ENCODE data around the gene RALGAPA2.

RALGAPA2 gene

DNA sequence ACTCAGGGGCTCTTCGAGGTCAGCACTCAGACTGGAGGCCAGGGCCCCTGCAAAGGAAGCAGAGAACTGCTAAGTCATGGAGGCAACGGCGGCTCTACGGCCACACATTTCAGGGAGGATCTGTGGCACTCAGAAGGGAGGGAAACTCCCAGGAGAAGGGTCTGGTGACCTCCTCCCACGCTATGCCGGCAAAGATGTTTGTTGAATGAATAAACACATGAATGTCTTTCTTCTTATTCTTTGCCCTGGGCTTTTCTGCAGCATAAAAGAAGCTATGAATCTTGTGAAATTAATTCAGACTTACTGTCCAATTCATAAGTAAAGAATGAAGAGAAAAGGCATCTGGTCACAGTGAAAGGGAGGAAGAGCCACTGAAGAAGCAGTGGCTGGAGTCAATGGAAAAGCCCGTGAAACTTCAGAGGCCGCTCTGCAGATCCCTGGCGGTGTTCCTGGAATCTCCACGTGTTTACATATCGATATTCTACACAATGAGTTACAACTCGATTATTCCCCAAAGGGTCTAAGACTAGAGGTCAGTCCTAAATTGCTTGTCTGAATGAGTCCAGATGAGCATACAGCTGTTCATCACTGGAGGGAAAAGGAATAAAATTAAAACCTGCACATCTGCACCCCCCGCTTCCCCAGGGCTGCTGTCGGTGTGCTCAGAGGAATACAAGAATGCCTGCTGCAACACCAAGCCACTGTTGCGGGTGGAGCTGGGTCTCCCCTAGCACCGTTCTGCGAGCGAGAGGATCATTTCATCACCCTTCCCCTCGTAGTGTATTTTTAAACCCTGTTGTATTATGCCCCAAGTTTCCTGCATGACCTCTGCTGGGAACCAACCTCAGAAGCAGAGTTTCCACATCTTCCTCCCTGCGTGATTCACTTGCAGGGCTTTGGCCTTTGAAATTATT lies 319.0 kb downstream of the RALGAPA2 start:
- DNase-seq = no peak

DNA sequence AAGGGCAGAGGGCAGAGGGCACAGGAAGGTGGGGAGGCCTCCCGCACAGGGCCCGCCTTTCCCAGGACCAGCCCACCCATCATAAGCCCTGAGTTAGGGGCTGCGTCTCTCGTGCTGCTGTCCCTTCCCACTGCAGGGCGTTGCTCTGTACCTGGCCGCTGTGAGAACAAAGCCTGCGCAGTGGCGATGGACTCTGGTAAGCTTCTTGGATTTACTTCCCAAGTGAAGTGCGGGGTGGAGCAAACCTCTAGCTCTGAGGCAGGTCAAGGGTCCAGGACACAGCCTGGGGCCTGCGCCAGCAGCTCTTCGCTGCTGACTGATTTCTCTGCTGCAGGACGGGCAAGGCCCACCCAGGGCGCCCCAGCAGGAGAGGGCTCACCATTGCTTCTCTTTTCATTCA lies 320.7 kb downstream of the RALGAPA2 start:
- DNase-seq = no peak

DNA sequence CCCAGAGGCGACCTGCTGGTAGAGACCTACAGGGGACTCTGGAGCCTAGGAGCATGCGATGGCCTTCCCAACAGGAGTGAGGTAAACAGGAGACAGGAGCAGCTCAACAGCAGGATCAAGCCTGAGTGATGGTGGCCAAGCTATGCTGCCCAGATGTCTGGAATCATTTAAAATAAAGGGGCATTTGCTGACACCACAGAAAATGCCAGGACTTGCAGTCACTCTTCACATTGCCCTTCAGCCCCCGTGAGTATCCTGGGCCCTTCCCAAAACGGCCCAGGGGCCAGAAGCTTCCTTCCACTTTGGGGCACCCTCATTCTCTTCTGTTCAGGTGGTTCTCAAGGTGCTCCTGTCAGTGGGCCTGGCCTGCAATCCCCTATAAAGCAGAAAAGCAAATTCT lies 321.3 kb downstream of the RALGAPA2 start:
- no peak for DNase-seq

- no peak for DNase-seq
These were observed 322.1 kb downstream of the RALGAPA2 start for GRCh38 chr20:20390393-20390792.

DNA sequence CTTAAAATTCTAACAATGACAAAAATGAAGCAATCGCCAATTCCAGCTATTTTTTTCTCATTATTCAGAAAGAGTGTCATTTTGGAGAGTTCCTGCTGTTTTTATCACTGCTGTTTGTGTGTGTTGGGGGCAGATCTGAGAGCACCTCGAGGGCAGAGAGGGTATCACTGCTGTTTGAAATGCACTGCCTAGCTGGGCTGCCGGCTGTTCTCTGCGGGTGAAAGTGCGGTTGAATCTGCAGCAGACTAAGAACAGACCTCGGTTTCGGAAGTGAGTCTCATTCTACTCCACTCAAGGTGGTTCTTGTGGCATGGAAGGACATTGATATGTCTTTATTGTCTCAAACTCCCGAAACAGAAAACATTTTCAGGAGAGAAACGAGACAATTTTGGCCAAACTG lies 326.3 kb downstream of the RALGAPA2 start:
- DNase-seq = no peak

- DNase-seq = no peak
These were observed 336.6 kb downstream of the RALGAPA2 start for GRCh38 chr20:20375862-20376261.

GRCh38 chr20:20373091-20373571 lies 339.3 kb downstream of the RALGAPA2 start:
- no peak for DNase-seq

DNA sequence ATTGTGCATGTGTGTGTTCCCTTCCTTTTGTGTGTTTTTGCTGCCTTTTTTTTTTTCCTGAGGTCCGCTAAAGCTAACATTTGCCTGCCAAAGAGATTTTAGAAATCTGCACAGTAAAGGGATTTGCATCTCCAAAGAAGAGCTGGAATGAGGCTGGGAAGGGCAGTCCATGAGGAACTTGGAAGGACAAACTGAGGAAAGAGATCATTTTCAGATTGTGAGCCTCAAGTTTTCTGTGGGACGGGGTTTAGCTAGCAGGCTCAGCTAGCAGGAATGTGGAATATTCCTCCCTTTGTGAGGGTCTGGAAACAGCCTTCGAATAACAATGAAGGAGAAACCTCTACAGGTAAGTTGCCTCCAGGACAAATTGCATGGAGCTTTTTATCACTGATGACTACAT lies 340.8 kb downstream of the RALGAPA2 start:
- no peak for DNase-seq

DNA sequence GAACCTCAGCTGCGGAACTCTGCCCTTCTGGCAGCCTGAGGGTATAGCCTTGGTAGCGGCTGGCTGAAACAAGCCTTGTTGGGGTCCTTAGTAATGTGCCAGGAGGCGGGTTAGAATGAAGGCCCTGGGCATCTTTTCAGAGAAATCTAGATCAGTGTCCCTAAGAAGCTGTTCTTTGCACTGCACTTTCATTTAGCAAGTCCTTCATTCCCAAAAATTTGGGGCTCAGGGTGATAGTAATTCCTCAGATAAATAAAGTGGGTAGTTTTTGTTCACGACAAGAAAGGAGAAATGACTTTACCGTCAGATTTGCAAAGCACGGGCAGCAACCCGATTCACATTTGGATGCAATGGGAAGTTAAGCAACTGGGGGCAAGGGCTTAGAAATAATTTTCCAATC lies 341.4 kb downstream of the RALGAPA2 start:
- no peak for DNase-seq

- no peak for DNase-seq
These were observed 342.3 kb downstream of the RALGAPA2 start for GRCh38 chr20:20370094-20370575.

DNA sequence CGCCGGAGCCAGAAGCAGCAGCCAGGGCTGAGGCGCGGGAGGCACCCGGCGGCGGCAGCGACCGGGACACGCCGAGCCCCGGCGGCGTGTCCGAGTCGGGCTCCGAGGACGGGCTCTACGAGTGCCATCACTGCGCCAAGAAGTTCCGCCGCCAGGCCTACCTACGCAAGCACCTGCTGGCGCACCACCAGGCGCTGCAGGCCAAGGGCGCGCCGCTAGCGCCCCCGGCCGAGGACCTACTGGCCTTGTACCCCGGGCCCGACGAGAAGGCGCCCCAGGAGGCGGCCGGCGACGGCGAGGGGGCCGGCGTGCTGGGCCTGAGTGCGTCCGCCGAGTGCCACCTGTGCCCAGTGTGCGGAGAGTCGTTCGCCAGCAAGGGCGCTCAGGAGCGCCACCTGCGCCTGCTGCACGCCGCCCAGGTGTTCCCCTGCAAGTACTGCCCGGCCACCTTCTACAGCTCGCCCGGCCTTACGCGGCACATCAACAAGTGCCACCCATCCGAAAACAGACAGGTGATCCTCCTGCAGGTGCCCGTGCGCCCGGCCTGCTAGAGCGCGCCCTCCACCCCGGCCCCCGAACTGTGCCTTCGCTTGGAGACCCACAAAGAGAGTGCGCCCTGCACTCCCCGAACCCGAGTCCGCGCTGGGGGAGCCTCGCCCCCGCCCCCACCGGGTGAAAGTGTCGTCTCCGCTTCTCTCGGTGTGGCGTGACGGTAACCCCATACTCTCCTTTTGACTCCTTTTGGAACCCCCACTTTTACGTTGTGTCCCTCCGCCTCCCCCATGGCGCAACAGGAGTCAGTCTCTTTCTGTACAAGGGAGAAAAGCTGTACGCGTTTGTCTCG lies 343.0 kb downstream of the RALGAPA2 start:
- DNase-seq = no peak

DNA sequence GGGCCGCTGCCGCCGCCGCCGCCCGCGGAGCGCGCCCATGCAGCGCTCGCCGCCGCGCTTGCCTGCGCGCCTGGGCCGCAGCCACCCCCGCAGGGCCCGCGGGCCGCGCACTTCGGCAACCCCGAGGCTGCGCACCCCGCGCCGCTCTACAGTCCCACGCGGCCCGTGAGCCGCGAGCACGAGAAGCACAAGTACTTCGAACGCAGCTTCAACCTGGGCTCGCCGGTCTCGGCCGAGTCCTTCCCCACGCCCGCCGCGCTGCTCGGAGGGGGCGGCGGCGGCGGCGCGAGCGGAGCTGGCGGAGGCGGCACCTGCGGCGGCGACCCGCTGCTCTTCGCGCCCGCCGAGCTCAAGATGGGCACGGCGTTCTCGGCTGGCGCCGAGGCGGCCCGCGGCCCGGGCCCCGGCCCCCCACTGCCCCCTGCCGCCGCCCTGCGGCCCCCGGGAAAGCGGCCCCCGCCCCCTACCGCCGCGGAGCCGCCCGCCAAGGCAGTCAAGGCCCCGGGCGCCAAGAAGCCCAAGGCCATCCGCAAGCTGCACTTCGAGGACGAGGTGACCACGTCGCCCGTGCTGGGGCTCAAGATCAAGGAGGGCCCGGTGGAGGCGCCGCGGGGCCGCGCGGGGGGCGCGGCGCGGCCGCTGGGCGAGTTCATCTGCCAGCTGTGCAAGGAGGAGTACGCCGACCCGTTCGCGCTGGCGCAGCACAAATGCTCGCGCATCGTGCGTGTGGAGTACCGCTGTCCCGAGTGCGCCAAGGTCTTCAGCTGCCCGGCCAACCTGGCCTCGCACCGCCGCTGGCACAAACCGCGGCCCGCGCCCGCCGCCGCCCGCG lies 343.8 kb downstream of the RALGAPA2 start:
- no peak for DNase-seq

DNA sequence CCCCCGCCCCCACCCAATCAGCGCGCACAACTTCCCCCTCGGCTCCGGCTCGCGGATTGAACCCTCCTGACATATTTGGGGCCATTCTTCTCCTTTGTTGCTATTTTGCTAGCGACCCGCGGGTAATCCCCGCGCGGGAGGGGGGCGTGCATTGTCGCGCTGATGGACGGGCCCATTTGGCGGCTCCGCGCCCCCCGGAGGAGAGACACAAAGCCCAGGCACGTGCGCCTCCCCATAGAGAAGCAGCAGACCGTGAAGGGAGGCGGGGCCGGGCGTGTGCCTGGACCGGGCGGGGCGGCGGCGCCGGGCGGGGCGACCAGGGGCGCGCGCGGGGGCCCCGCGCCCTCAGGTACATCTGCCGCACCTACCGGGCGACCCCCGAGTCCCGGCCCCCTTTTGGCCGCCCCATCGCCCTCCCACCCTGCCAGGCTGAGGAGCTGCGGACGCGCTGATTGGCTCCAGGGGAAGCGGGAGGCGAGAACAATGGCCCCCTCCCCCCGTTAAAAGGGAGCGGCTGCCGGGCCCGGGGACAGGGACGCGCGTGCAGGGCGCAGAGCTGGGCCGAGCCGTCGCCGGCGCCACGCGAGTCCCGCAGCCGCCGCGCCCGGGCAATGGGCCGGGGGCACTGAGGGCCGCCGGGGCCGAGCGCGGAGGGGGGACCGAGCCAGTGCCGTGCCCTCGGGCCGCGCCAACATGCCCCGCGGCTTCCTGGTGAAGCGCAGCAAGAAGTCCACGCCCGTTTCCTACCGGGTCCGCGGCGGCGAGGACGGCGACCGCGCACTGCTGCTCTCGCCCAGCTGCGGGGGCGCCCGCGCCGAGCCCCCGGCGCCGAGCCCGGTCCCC lies 344.6 kb downstream of the RALGAPA2 start, which contains the start of gene INSM1:
TSS of gene INSM1 (plus strand) at position 530 of the 843 bp plus-strand sequence. CDS start at position 694, 164 bp downstream.
- no peak for DNase-seq

GRCh38 chr20:20366876-20367574 lies 345.4 kb downstream of the RALGAPA2 start:
- no peak for DNase-seq

GRCh38 chr20:20366551-20366875 lies 345.9 kb downstream of the RALGAPA2 start:
- no peak for DNase-seq

DNA sequence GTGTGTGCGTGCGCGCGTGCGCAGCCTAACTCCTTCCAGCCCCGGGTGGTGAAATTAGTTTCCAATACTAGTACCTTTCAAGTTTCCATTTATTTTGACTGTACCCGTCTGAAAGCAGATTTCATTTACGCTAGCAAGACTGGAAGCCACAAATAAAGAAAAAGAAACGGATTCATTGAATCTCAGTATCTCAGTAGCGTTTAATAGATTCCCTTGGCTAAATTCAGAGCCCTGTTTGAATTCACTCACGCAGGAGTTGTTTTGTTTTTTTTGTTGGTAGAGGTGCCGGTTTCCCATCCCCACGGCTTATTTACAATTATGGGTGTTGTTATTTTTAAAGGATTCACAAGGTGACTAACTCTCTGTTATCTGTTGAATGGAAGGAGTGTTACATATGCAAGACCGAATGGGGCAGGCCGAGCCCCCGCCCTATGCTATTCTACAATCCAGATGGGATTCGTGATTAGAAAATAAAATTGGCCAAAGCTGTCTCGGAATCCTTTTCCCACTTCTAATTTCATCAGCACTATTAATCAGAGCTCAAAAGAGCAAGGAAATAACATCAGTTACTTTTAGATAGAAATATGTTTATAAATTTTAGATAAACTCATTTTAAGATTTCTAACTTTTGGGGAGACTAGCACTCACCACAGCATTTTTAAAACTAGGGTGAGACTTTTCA lies 346.8 kb downstream of the RALGAPA2 start:
- no peak for DNase-seq

DNA sequence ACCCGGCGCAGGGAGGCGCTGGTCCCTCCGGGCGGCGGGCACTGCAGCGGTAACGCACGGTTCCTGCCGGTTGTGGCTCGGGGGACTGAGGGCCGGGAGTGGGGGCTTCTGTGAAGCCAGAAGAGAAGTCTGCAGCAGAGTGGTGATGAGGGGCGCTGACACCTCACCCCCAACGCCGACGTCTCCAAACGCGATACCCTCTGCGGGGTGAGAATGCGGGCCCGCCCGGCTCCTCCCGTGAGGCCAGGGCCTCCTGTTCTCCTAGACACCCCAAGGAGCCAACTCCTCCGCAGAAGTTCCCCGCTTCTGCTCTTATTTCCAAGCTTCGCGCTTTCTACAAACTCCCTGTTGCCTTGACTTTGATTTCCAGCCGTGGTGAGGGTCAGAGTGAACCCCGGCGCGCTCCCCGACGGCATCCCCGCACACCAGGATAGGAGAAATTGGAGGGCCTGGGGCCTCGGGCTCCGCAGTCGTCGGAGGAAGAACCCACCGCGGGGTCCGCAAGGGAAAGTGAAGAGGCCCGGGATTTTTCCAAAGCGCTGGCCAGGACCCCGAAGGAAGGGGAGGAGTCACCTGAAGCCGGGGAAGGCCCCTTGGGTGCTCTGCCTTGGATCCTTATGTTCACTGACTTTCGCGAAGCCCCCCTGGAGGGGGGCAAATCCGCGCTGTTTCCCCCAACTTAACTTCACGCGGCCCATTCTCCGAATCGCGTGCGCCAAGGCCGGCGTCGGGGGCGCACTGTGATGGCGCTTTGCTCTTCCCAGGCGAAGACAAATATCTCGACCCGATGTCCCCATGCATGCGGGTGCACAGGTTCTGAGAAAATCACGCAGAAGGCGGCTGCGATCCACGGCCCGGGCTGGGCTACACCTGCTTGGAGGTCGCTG lies 347.6 kb downstream of the RALGAPA2 start:
- DNase-seq = no peak

DNA sequence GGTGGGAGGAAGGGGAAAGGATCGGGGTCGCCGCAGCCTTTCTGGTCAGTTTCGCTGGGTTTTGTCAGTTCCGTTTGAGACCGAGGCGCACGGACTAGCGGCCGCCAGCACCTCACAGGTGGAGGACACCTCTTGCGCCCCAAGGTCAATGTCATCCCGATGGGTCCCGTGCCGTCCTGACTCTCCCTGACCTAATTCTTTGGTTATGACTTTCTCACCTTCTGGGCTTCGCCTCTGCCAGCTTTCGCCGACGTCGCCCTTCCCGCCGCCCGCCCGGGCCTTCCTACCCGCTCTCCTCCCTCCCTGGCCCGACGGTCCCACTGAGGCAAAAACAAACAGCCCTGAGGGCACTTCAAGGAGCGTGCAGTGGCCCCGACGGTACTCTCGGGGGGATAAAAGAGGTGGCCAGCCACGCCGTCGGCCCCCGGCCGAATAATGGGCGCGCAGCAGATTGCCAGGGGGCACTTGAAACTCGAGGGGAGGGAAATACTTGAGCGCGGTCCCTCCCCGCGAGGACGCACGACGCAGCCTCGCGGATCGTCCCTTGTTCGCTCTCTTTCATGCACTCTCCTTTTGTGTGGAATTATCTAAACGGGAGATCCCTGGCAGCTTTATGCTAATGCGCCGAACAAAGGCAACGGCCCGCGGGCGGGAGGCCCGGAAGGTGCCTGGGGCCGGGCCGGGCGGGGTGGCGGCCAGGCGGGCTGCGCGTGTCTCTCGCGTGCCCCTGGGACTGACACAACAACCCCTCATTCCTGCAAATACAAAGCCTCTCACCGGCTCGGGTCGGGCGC lies 348.4 kb downstream of the RALGAPA2 start:
- DNase-seq = no peak

DNA sequence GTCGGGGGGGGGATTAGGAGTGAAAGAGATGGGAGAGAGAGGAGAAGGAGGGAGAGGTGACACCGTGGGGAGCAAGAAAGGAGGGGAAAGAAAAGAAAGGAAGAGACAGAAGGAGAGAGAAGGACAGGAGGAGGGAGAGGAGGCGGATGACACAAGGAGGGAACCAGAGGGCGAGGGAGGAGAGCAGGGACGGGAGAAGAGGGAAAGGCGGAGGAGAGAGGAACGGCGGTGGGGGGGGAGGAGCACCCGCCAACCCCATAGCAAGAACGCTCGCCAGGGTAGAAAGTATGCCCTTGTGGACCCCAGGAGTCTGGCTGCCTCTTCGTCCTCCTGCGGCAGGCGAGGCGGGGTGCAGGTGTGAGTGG lies 349.0 kb downstream of the RALGAPA2 start:
- DNase-seq = no peak

Measured in midbrain (tissue), 1 donor.